Measurements from ENCODE around the gene EIF4G1.
A peak's percentile ranks its signal among the peaks of the same experiment; 100 is the strongest.

Gene EIF4G1

GRCh38 chr3:184308744-184309143 is 5.7 kb upstream of the EIF4G1 start:
- no peak for DNase-seq

- DNase-seq: no peak
These were observed 2.8 kb upstream of the EIF4G1 start for GRCh38 chr3:184311633-184312032.

- peak; percentile 52 for DNase-seq
These were observed 515 bp downstream of the EIF4G1 start for GRCh38 chr3:184314700-184315542.

DNA sequence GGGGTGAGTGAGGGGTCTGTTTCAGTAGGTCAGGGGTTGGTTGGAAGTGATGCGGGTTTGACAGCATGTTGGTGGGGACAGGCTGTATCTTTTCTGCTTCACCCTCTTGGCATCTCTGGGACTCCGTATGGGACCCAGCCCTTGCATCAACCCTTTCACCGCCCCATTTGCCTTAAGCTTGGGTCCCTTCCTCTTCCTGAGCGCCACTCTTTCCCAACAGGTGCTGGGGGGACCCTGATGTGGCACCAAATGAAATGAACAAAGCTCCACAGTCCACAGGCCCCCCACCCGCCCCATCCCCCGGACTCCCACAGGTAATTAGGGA is 1.1 kb downstream of the EIF4G1 start:
- no peak for DNase-seq

GRCh38 chr3:184315871-184316661 is 1.7 kb downstream of the EIF4G1 start:
- DNase-seq: no peak

- DNase-seq: no peak
These were observed 2.4 kb downstream of the EIF4G1 start for GRCh38 chr3:184316792-184317191.

- no peak for DNase-seq
These were observed 2.8 kb downstream of the EIF4G1 start for GRCh38 chr3:184317201-184317600.

DNA sequence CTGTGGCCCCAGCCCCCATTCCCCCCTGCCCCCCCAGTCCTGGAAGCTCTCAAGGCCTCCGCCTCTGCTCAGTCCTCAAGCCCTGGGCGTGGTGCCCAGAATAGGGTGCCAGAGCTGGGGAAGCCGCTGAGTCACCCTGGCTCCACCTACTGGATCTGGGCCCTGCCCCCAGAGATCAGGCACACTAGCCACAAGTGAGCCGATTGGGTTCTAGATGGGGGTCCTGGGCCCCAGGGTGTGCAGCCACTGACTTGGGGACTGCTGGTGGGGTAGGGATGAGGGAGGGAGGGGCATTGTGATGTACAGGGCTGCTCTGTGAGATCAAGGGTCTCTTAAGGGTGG is 5.7 kb downstream of the EIF4G1 start:
- DNase-seq: peak; percentile 63

- no peak for DNase-seq
These were observed 7.3 kb downstream of the EIF4G1 start for GRCh38 chr3:184321666-184322065.

- no peak for DNase-seq
These were observed 8.5 kb downstream of the EIF4G1 start for GRCh38 chr3:184322731-184323487.

GRCh38 chr3:184323696-184324095 is 9.3 kb downstream of the EIF4G1 start:
- no peak for DNase-seq

GRCh38 chr3:184325269-184325668 is 10.9 kb downstream of the EIF4G1 start:
- no peak for DNase-seq

- DNase-seq: no peak
These were observed 11.4 kb downstream of the EIF4G1 start for GRCh38 chr3:184325715-184326369.

- no peak for DNase-seq
These were observed 12.8 kb downstream of the EIF4G1 start for GRCh38 chr3:184327171-184327570.

GRCh38 chr3:184328516-184328915 is 14.1 kb downstream of the EIF4G1 start:
- DNase-seq: no peak

DNA sequence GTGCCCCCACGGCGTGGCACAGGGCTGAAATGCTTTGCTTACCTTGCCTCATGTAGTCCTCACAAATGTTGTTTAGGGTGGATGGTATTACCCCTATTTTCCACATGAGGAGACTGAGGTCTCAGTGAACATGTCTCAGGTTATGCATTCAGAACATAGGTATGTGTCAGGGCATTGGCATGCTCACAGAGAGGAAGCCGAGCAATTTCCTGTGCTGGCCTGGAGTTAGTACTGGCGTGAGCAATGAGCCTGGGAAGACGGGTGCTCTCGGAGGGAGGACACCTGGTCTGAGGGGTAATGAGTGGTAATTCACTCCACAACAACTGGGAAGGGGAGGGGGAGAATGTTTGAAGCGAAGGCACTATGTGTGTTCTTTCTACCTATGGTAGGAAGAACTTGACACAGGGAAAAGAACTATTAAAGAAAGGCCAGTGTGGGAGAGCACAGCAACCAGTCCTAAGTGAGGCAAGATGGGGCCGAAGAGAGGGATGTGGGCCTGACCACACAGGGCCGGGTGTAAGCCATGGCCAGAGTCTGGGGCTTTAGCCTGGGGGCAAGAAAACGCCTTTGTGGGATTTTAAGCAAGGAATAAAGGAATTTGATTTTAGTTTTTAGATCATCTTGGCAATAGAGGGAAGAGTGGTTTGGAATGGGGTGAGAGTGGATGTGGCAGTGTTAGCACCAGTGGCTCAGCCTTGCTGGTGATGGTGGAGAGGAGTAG is 18.1 kb downstream of the EIF4G1 start:
- no peak for DNase-seq

- DNase-seq: no peak
These were observed 18.8 kb downstream of the EIF4G1 start for GRCh38 chr3:184333190-184333589.

DNA sequence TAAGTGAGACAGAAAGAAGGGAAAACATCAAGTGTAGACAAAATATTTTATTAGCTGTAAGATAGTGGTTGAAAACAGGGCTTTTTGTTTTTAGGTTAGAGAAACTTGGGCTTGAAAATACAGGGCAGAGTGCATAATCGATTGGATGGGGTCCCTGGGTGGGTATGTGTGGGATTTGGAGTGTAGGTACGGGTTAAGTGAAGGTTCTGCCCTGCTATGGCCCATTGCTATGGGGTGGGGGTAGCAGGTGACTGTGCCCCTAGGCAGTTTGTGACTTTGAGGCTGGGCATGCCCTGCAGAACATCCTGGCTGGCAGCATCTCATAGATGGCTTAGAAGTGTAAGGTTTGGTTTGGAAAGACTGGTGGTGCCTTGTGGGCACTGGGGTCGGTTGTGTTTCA is 19.3 kb downstream of the EIF4G1 start:
- DNase-seq: no peak

DNA sequence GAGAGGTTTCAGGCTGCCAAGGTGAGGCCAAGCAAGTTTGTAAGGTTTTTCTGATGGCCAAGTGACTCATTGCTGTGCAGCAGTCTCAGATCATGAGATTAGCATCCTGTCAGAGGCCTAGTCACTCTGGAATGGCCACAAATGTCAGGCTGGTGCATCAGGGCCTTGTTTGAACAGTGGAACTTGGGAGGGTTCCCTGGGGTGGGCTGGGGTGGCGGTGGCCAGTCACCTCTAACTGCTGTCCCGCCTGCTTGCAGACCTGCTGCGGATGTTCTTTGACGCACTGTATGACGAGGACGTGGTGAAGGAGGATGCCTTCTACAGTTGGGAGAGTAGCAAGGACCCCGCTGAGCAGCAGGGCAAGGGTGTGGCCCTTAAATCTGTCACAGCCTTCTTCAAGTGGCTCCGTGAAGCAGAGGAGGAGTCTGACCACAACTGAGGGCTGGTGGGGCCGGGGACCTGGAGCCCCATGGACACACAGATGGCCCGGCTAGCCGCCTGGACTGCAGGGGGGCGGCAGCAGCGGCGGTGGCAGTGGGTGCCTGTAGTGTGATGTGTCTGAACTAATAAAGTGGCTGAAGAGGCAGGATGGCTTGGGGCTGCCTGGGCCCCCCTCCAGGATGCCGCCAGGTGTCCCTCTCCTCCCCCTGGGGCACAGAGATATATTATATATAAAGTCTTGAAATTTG is 20.2 kb downstream of the EIF4G1 start:
- DNase-seq: no peak

GRCh38 chr3:184335291-184335660 is 20.9 kb downstream of the EIF4G1 start:
- peak; percentile 42 for DNase-seq

- peak; percentile 89 for DNase-seq
These were observed 21.5 kb downstream of the EIF4G1 start for GRCh38 chr3:184335661-184336546.
